Neural cell (in vitro differentiated cells): ENCODE data around the gene ZBTB7B. TPM values are rescaled to one million over a fixed set of nuclear protein-coding genes. Genes with fewer than 3 reads are reported as not detected.

Source experiments
- H2AFZ ChIP-seq: fragments of 200-600, 300-800 bp; sonication (generic), shearing (Covaris generic); 2 replicates; pipeline ENCODE4 v1.6.0; 2014; ENCODE audit warnings: low read depth, mild to moderate bottlenecking, antibody characterized with exemption, low read length, moderate library complexity
- H3F3A ChIP-seq: fragments of 200-600 bp; shearing (Covaris generic); 2 replicates; pipeline ENCODE4 v1.6.1; 2016; ENCODE audit warnings: mild to moderate bottlenecking, moderate library complexity, mixed read lengths, antibody characterized with exemption, low read length; ENCODE audit not compliant: insufficient read depth, poor library complexity, severe bottlenecking
- H3K27ac ChIP-seq: fragments of 200-600, 300-800 bp; sonication (generic), shearing (Covaris generic); 2 replicates; pipeline ENCODE4 v1.5.1; 2014; ENCODE audit warnings: mild to moderate bottlenecking, low read length, moderate library complexity
- H3K27me3 ChIP-seq: fragments of 300-800, 200-600 bp; sonication (generic), shearing (Covaris generic); 2 replicates; pipeline ENCODE4 v1.6.0; 2014; ENCODE audit warnings: mild to moderate bottlenecking, low read depth, low read length, moderate library complexity; ENCODE audit not compliant: insufficient read depth
- H3K36me3 ChIP-seq: fragments of 300-800, 200-600 bp; sonication (generic), shearing (Covaris generic); 2 replicates; pipeline ENCODE4 v1.5.1; 2014; ENCODE audit warnings: mild to moderate bottlenecking, antibody characterized with exemption, low read length, moderate library complexity; ENCODE audit not compliant: insufficient read depth
- H3K4me2 ChIP-seq: fragments of 300-800, 200-600 bp; sonication (generic), shearing (Covaris generic); 2 replicates; pipeline ENCODE4 v1.6.0; 2014; ENCODE audit warnings: mild to moderate bottlenecking, low read length
- H3K4me3 ChIP-seq: fragments of 300-800, 200-600 bp; sonication (generic), shearing (Covaris generic); 2 replicates; pipeline ENCODE4 v1.5.1; 2014; ENCODE audit warnings: mild to moderate bottlenecking, low read length, moderate library complexity
- H3K79me2 ChIP-seq: fragments of 200-600 bp; shearing (Covaris generic); replicated peaks from 2 replicates; pipeline ENCODE4 v1.6.0; 2014; ENCODE audit warnings: mild to moderate bottlenecking, low read length, moderate library complexity; ENCODE audit not compliant: insufficient read depth
- H3K9ac ChIP-seq: fragments of 300-800, 200-600 bp; sonication (generic), shearing (Covaris generic); 2 replicates; pipeline ENCODE4 v1.6.1; 2016; ENCODE audit warnings: mild to moderate bottlenecking, low read length, mixed read lengths
- H3K9me2 ChIP-seq: fragments of 200-600 bp; shearing (Covaris generic); 2 replicates; pipeline ENCODE4 v1.6.1; 2016; ENCODE audit warnings: mild to moderate bottlenecking, low read length, mixed read lengths; ENCODE audit not compliant: insufficient read depth
- H3K9me3 ChIP-seq: fragments of 200-600, 300-800 bp; sonication (generic), shearing (Covaris generic); 2 replicates; pipeline ENCODE4 v1.6.1; 2016; ENCODE audit warnings: mild to moderate bottlenecking, mixed run types, low read length, moderate library complexity, mixed read lengths
- H4K20me1 ChIP-seq: fragments of 200-600 bp; shearing (Covaris generic); 2 replicates; pipeline ENCODE4 v1.6.1; 2016; ENCODE audit warnings: mild to moderate bottlenecking, mixed run types; ENCODE audit not compliant: insufficient read depth
- CTCF ChIP-seq: fragments of 450-650 bp; IDR thresholded peaks from 2 replicates; pipeline ENCODE4 v1.5.1; 2014; ENCODE audit warnings: antibody characterized with exemption, mild to moderate bottlenecking, moderate library complexity; ENCODE audit not compliant: poor library complexity, severe bottlenecking
- EP300 ChIP-seq: fragments of 450-650 bp; conservative IDR thresholded peaks from 2 replicates; pipeline ENCODE4 v1.6.1; 2014; ENCODE audit warnings: antibody characterized with exemption, mild to moderate bottlenecking, moderate library complexity; ENCODE audit not compliant: poor library complexity, severe bottlenecking
- EZH2 ChIP-seq: fragments of 200-600, 300-800 bp; shearing (Covaris generic), sonication (generic); IDR thresholded peaks from 2 replicates; pipeline ENCODE4 v1.6.1; 2014; ENCODE audit warnings: antibody characterized with exemption, low read length, borderline replicate concordance, mild to moderate bottlenecking; ENCODE audit not compliant: insufficient read depth, poor library complexity, severe bottlenecking
- MXI1 ChIP-seq: fragments of 450-650 bp; conservative IDR thresholded peaks from 2 replicates; pipeline ENCODE4 v1.6.1; 2014; ENCODE audit warnings: antibody characterized with exemption, mild to moderate bottlenecking; ENCODE audit not compliant: poor library complexity, severe bottlenecking
- POLR2AphosphoS5 ChIP-seq: IDR thresholded peaks from 2 replicates; pipeline ENCODE4 v1.6.1; 2012
- RAD21 ChIP-seq: fragments of 450-650 bp; conservative IDR thresholded peaks from 2 replicates; pipeline ENCODE4 v1.6.1; 2014; ENCODE audit warnings: antibody characterized with exemption, mild to moderate bottlenecking, moderate library complexity
- REST ChIP-seq: IDR thresholded peaks from 2 replicates; pipeline ENCODE4 v1.6.1; 2012; ENCODE audit warnings: borderline replicate concordance
- SMC3 ChIP-seq: fragments of 450-650 bp; conservative IDR thresholded peaks from 2 replicates; pipeline ENCODE4 v1.6.1; 2014; ENCODE audit warnings: antibody characterized with exemption, mild to moderate bottlenecking, moderate library complexity; ENCODE audit not compliant: poor library complexity
- TAF1 ChIP-seq: IDR thresholded peaks from 2 replicates; pipeline ENCODE4 v1.6.1; 2012; ENCODE audit warnings: low read depth
- polyA plus RNA-seq: library from polyadenylated mRNA; depleted of rRNA; stranded (reverse); fragments of >200 nt; gene quantifications from 2 replicates; pipeline ENCODE4 v1.2.3, GENCODE V29; 2014

Gene ZBTB7B
- polyA plus RNA-seq, 1 donor from 2014 or later = 0.54 TPM

DNA sequence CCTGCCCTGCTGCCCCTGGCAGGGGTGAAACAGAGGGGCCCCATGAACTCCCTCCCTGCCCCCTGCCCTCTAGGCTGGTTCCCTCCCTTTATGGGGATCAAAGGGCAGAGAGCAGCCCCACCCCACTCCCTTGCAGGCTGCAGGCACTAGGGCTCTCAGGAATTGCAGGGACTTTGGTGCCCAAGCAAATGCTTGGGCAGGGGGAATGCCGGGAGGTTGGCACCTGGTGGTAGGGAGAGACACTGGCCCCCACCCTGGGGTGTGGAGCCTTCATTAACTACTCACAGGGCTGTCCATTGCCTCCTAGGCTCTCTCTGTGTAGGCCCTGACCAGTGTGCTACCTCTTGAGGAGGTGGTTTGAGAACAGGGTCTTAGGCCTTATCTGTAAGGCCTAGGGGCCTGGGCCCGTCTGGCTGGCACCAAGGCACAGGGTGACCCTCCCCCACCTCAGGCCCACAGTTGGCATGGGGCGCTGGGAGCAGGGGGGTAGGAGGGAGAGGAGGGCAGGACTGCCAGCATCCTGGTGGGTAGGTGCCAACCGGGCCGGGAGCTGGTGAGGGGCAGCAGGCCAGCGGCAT, 4.7 kb downstream of the ZBTB7B start:
- H3K27me3 ChIP-seq = peaks cover 9% of the 10 kb centered on the region
- no peaks in the 10 kb centered on the region for H3F3A ChIP-seq
- H4K20me1 ChIP-seq = no peaks in the 10 kb centered on the region
- no peaks in the 10 kb centered on the region for H3K9me2 ChIP-seq
- TF ChIP-seq POLR2AphosphoS5 (no peak), MXI1 (no peak), EP300 (no peak), TAF1 (no peak), SMC3 (no peak), CTCF (no peak), REST (no peak), EZH2 (no peak), RAD21 (no peak)
- no peaks in the 10 kb centered on the region for H3K36me3 ChIP-seq
- H3K79me2 ChIP-seq = no peaks in the 10 kb centered on the region
- no peak overlapping the region for H2AFZ ChIP-seq
- H3K27ac ChIP-seq = no peak overlapping the region
- H3K9ac ChIP-seq = no peak overlapping the region
- no peak overlapping the region for H3K4me2 ChIP-seq
- no peaks in the 10 kb centered on the region for H3K9me3 ChIP-seq
- no peak overlapping the region for H3K4me3 ChIP-seq

GRCh38 chr1:155008015-155008941, 5.7 kb downstream of the ZBTB7B start:
- TF ChIP-seq CTCF (no peak), RAD21 (no peak), MXI1 (no peak), SMC3 (no peak), EZH2 (no peak), TAF1 (no peak), REST (no peak), POLR2AphosphoS5 (no peak), EP300 (no peak)
- Histone ChIP-seq H3K27me3 (peaks cover 2% of the 10 kb centered on the region), H2AFZ (no peak overlapping the region), H3K9me3 (no peaks in the 10 kb centered on the region), H3K4me3 (no peak overlapping the region), H3K36me3 (no peaks in the 10 kb centered on the region), H3K4me2 (no peak overlapping the region), H3F3A (no peaks in the 10 kb centered on the region), H3K9me2 (no peaks in the 10 kb centered on the region), H3K79me2 (no peaks in the 10 kb centered on the region), H3K9ac (no peak overlapping the region), H4K20me1 (no peaks in the 10 kb centered on the region), H3K27ac (no peak overlapping the region)
